ENCODE data around the gene ELFN2.

- TF ChIP-seq CTCF (IDR thresholded peaks at IDR 0.05): no peak
- no peak for TF ChIP-seq POLR2A (IDR thresholded peaks at IDR 0.05)
These were observed 30.1 kb downstream of the ELFN2 start for GRCh38 chr22:37397226-37397625.
